Astrocyte of the spinal cord (primary cell): ENCODE results near the gene EMX2.
"Not testable (repeated sequence)": the region's sequence is repeated elsewhere in the genome, so short reads cannot be mapped to it uniquely, and the experiment has no call there.

ENCODE experiments used
- DNase-seq: peaks from one replicate; pipeline ENCODE4 v3.0.0; 2011; ENCODE audit warnings: low read depth, low spot score
- H3K4me3 ChIP-seq: 2 replicates; pipeline ENCODE4 v1.5.1; 2011; ENCODE audit warnings: low read depth, mild to moderate bottlenecking, low read length, moderate library complexity
- in situ Hi-C: cut with HindIII; loops from 2 replicates; pipeline ENCODE4 v1.10.0; 2017; ENCODE audit warnings: low sequenced_read_pairs
- TF ChIP-seq, protein P1 (sequence below): IDR thresholded peaks from 2 replicates; pipeline ENCODE4 v1.5.1; 2012; ENCODE audit warnings: low read depth, mild to moderate bottlenecking, low read length, inconsistent platforms

Gene EMX2

GRCh38 chr10:117578999-117579590, 36.5 kb downstream of the EMX2 start:
- DNase-seq, result no peak
- H3K4me3 ChIP-seq, result no peak overlapping the region
- in situ Hi-C loops, result no loop called here
- TF ChIP-seq, protein P1, sequence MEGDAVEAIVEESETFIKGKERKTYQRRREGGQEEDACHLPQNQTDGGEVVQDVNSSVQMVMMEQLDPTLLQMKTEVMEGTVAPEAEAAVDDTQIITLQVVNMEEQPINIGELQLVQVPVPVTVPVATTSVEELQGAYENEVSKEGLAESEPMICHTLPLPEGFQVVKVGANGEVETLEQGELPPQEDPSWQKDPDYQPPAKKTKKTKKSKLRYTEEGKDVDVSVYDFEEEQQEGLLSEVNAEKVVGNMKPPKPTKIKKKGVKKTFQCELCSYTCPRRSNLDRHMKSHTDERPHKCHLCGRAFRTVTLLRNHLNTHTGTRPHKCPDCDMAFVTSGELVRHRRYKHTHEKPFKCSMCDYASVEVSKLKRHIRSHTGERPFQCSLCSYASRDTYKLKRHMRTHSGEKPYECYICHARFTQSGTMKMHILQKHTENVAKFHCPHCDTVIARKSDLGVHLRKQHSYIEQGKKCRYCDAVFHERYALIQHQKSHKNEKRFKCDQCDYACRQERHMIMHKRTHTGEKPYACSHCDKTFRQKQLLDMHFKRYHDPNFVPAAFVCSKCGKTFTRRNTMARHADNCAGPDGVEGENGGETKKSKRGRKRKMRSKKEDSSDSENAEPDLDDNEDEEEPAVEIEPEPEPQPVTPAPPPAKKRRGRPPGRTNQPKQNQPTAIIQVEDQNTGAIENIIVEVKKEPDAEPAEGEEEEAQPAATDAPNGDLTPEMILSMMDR, result no peak

DNA sequence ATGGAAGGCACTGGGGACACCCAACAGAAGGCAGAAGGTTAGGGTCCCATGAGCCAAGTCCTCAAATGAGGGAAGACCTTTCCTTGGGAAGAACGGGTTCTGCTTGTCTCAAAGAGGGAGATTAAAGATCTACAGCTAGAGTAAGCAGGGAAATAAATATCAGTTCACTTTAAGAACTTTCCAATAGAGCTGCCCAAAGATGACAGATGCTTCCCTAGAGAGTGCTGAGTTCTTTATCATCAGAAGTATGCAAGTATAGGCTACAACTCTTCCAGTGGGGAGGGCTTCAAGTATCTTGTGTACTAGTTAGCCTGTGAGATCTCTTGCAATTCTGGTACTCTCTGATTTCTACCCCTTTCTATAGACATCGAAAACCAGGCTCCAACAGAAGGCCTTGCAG, 39.4 kb downstream of the EMX2 start:
- no peak overlapping the region for H3K4me3 ChIP-seq
- TF ChIP-seq, protein P1, result no peak
- no peak for DNase-seq
- in situ Hi-C loops, result no loop called here

DNA sequence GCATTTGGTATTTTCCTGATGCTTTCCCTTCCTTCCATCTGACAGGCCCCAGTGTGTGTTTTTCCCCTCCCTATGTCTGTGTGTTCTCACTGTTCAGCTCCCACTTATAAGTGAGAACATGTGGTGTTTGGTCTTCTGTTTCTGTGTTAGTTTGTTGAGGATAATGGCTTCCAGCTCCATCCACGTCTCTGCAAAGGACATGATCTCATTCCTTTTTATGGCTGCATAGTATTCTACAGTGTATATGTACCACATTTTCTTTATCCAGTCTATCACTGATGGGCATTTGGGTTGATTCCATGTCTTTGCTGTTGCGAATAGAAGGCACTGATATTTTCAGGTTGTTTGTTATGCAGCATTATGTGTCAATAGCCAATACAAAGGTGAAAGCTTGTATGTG, 42.3 kb downstream of the EMX2 start:
- in situ Hi-C loops, result not testable (repeated sequence)

GRCh38 chr10:117587036-117587435, 44.5 kb downstream of the EMX2 start:
- in situ Hi-C loops, result no loop called here
- no peak for DNase-seq
- H3K4me3 ChIP-seq, result no peak overlapping the region
- TF ChIP-seq, protein P1, result no peak

More for the DNA sequence above, 42.3 kb downstream of the EMX2 start:
- not testable (repeated sequence) for H3K4me3 ChIP-seq, DNase-seq

DNA sequence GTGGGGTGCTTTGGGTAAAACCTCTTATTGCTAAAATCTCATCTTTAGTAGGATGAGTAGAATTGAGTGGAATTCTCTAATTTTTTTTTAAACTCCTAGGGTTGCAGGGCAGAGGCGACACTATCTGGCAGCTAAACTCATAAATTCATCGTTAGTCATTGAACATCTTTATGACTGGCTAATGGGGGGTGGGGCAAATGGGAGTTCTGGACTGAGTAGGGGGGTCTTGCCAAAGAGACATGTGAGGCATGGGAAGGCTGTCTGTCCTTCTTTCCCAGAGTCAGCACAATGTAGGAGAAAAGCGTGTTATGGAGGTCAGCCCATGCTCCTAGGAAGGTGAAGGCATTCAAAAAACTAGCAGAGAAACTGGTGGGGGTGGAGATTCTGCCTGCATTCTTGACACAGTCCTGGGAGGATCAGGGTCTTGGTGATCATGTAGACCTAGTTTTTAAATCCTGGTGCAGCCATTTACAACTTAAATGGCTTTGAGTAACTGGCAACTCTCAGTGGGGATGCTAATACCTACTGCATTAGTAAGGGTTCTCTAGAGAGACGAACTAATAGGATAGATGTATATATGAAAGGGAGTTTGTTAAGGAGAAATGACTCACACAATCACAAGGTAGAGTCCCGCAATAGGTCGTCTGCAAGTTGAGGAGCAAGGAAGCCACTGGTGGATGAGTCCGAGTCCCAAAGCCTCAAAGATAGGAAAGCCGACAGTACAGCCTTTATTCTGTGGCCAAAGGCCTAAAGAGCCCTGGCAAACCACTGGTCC, 47.7 kb downstream of the EMX2 start:
- TF ChIP-seq, protein P1, result no peak
- no peak overlapping the region for H3K4me3 ChIP-seq
- in situ Hi-C loops, result no loop called here
- DNase-seq, result no peak

GRCh38 chr10:117591043-117591442, 48.5 kb downstream of the EMX2 start:
- no peak for DNase-seq
- in situ Hi-C loops, result no loop called here
- TF ChIP-seq, protein P1, result no peak
- no peak overlapping the region for H3K4me3 ChIP-seq

DNA sequence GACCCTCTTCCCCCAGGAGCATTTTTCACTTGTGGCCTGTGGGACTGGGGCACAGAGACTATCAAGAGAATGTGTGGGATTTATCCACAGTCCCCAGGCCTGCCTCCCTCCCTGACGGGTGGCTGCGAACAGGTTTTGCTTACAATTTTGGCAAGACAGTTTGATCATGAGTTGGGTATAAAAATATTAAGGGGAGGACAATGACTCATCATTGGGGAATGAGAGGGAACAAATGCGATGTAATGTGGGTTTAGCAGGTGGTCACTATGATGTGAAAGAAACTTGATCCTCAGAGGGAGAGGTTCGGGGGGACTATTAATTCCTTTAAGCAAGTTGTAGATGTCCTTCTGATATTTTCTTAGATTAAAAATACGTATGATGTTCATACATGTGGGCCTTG, 52.2 kb downstream of the EMX2 start:
- TF ChIP-seq, protein P1, result no peak
- in situ Hi-C loops, result no loop called here
- DNase-seq, result no peak
- H3K4me3 ChIP-seq, result no peak overlapping the region
